Fibroblast of skin of right quadriceps (primary cell): ENCODE measurements around the gene CANX.

Source experiments
- DNase-seq: peaks from one replicate; pipeline ENCODE4 v3.0.0-alpha.2; 2013

CANX gene

GRCh38 chr5:179779826-179780225, 81.1 kb downstream of the CANX start:
- no peak for DNase-seq

GRCh38 chr5:179780362-179780761, 81.6 kb downstream of the CANX start:
- DNase-seq: no peak
